Activated T-helper 9 cell treated with anti-CD3 and anti-CD28 coated beads, Interleukin-2, amount 50 U/mL, for 16 hours (primary cell): ENCODE data around the gene SERPINE1.
"Not testable (repeated sequence)": the region's sequence is repeated elsewhere in the genome, so short reads cannot be mapped to it uniquely, and the experiment has no call there.

Experiments used
- DNase-seq: peaks from one replicate; pipeline ENCODE4 v3.0.0-alpha.2; 2020; ENCODE audit warnings: low read depth

The SERPINE1 gene

DNA sequence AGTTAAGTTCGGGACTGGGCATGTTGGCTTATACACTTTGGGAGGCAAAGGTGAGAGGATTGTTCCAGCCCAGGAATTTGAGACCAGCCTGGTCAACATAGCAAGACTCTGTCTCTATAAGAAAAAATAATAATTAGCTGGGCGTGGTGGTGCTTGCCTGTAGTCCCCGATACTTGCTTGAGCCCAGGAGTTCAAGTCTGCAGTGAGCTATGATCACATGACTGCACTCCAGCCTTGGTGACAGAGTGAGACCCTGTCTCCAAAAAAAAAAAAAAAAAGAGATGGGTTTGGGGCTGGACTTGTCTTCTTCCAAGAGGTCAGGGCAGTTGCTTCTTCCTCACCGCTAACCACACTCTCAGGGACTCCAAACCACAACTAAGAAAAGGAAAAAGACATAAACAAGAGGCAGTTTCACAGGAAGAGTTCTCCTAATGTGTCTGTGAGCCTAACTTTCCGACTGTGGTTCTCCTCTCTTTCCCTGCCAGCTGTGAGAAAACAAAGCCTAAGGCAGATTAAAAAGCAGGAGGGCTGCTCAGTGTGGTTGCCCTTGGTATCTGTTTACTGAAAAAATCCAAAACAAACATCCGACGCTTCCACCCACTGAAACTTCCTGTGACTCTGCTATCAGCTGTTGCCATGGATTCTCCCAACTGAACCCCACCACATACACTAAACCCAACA lies 2.4 kb upstream of the SERPINE1 start:
- DNase-seq, result no peak

DNA sequence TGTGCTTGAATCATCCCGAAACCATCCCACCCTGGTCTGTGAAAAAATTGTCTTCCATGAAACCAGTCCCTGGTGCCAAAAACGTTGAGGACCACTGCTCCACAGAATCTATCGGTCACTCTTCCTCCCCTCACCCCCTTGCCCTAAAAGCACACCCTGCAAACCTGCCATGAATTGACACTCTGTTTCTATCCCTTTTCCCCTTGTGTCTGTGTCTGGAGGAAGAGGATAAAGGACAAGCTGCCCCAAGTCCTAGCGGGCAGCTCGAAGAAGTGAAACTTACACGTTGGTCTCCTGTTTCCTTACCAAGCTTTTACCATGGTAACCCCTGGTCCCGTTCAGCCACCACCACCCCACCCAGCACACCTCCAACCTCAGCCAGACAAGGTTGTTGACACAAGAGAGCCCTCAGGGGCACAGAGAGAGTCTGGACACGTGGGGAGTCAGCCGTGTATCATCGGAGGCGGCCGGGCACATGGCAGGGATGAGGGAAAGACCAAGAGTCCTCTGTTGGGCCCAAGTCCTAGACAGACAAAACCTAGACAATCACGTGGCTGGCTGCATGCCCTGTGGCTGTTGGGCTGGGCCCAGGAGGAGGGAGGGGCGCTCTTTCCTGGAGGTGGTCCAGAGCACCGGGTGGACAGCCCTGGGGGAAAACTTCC lies 784 bp upstream of the SERPINE1 start:
- DNase-seq, result no peak

DNA sequence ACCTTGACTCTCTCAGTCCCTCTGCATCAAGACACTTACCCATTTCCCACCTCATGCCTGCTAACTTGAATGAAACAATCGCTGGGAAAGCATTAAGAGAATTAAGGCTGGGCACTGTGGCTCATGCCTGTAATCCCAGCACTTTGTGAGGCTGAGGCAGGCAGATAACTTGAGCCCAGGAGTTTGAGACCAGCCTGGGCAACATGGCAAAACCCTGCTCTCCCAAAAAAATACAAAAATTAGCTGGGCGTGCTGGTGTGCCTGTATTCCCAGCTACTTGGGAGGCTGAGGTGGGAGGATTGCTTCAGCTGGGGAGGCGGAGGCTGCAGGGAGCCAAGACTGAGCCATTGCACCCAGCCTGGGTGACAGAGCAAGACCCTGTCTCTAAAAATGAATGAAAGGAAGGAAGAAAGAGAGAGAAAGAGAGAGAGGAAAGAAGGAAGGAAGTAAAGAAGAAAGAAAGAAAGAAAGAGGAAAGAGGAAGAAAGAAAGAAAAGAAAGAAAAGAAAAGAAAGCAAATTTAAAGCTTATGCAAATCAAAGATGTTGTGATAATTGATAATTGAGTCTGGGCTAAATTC lies 646 bp downstream of the SERPINE1 start:
- DNase-seq, result no peak

DNA sequence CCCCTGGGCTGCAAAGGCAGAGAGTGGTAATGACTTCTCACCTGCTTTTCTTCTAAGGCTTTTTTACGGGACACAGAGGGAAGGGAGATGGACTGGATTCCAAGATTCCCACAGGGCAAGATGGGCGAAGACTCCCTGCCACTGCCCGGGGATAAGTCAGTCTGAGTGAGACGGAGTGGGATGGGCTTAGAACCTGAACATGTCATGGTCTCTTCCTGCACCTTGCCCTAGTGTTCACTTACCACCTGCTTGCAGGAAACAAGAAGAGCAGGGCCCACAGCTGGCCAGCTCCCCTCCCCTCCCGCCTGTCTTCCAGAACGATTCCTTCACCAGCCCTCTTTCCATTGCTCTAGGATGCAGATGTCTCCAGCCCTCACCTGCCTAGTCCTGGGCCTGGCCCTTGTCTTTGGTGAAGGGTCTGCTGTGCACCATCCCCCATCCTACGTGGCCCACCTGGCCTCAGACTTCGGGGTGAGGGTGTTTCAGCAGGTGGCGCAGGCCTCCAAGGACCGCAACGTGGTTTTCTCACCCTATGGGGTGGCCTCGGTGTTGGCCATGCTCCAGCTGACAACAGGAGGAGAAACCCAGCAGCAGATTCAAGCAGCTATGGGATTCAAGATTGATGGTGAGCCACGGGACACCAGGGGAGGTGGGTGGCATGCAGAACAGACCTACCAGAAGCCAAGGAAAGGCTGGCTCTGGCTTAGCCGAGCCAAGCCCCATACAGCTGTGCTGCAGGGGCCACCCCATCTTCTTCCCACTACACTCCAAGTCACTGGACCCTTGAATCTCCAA lies 1.3 kb downstream of the SERPINE1 start:
- DNase-seq, result no peak

DNA sequence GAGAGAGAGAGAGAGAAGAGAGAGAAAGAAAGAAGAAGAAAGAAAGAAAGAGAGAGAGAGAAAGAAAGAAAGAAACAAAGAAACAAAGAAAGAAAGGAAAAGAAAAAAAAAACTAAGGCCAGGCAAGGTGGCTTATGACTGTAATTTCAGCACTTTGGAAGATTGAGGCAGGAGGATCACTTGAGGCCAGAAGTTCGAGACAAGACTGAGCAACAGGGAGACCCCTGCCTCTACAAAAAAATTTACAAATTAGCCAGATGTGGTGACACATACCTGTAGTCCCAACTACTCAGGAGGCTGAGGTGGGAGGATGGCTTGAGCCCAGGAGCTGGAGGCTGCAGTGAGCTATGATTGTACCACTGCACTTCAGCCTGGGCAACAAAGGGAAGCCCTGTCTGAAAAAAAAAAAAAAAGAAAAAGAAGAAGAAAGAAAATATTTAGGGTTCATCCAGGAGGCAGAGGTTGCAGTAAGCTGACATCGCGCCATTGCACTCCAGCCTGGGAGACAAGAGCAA lies 2.8 kb downstream of the SERPINE1 start:
- DNase-seq, result no peak

DNA sequence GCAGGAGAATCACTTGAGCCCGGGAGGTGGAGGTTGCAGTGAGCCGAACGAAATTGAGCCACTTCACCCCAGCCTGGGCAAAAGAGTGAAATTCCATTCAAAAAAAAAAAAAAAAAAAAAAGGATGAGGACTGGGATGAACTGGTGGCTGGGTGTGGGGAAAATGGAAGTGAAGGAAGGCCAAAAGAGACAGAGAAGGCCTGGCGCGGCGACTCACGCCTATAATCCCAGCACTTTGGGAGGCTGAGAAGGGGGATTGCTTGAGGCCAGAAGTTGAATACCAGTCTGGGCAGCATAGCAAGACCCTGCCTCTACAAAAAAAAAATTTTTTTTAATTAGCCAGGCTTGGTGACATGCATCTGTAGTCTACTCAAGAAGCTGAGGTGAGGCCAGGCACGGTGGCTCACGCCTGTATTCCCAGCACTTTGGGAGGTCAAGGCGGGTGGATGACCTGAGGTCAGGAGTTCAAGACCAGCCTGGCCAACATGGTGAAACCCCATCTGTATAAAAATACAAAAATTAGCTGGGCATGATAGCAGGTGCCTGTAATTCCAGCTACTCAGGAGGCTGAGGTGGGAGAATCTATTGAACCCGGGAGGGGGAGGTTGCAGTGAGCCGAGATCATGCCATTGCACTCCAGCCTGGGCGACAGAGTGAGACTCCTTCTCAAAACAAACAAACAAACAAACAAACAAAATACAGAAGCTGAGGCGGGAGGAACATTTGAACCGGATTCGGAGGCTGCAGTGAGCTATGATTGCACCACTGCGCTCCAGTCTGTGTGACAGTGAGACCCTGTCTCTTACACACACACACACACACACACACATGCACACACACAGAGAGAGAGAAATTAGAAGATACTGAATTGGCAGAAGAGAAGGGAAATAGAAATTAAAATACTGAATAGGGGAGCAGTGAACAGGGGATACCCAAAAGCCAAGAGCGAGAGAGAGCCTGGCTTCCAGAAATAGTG lies 6.0 kb downstream of the SERPINE1 start:
- not testable (repeated sequence) for DNase-seq

DNA sequence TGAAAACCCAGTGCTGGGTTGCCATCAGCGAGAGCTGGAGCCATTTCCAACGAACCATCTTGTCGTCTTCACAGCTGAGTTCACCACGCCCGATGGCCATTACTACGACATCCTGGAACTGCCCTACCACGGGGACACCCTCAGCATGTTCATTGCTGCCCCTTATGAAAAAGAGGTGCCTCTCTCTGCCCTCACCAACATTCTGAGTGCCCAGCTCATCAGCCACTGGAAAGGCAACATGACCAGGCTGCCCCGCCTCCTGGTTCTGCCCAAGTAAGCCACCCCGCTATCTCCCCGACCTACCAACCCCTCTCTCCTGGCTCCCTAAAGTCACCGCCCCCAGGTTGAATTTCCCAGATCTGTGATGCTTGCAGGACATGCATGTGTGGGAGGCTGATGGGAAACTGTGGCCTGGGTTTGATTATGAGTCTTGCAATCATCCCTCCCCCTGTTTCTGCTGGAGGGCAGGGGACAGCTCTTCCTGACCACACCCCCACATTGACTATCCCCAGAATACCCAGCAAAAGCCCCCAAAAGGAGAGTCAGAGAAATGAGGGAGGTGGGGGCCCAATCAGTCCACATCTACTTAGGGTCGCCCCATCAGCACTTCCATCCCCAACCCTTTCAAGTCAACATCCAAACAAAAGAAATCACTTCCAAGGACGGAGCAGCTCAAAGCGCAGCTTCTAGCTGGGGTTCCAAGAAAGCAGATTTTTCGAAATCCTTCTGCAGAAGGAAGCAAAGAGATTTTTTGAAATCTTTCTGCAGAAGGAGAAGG lies 6.9 kb downstream of the SERPINE1 start:
- DNase-seq, result no peak

DNA sequence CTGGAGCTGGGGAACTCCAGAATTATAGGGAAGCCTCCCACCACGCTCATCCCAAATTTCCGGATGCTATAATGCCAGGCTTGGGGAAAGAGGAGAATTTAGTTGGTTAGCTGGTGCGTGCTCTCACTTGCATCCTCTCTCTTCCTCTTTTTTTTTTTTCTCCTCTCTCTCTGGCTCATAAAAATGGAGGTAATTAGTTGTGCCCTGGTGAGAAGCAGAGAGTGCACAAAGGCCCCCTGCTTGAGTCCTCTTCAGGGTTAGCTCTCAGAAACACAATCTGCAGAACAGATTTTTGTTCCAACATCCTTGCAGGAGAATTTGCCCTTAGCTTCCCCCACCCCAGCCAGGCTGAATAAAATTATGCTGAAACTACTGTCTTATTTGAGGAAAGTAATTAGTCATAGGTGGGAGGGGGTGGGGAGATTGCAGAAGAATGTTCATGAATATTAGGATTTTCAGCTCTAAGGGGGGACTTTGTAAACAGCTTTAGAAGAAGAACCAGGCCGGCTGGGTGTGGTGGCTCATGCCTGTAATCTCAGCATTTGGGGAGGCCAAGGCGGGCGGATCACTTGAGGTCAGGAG lies 7.6 kb downstream of the SERPINE1 start:
- no peak for DNase-seq

DNA sequence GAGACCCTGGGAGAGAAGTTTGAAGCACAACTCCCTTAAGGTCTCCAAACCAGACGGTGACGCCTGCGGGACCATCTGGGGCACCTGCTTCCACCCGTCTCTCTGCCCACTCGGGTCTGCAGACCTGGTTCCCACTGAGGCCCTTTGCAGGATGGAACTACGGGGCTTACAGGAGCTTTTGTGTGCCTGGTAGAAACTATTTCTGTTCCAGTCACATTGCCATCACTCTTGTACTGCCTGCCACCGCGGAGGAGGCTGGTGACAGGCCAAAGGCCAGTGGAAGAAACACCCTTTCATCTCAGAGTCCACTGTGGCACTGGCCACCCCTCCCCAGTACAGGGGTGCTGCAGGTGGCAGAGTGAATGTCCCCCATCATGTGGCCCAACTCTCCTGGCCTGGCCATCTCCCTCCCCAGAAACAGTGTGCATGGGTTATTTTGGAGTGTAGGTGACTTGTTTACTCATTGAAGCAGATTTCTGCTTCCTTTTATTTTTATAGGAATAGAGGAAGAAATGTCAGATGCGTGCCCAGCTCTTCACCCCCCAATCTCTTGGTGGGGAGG lies 10.8 kb downstream of the SERPINE1 start:
- DNase-seq, result no peak

DNA sequence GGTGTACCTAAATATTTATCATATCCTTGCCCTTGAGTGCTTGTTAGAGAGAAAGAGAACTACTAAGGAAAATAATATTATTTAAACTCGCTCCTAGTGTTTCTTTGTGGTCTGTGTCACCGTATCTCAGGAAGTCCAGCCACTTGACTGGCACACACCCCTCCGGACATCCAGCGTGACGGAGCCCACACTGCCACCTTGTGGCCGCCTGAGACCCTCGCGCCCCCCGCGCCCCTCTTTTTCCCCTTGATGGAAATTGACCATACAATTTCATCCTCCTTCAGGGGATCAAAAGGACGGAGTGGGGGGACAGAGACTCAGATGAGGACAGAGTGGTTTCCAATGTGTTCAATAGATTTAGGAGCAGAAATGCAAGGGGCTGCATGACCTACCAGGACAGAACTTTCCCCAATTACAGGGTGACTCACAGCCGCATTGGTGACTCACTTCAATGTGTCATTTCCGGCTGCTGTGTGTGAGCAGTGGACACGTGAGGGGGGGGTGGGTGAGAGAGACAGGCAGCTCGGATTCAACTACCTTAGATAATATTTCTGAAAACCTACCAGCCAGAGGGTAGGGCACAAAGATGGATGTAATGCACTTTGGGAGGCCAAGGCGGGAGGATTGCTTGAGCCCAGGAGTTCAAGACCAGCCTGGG lies 11.4 kb downstream of the SERPINE1 start:
- peak; percentile 79 for DNase-seq

DNA sequence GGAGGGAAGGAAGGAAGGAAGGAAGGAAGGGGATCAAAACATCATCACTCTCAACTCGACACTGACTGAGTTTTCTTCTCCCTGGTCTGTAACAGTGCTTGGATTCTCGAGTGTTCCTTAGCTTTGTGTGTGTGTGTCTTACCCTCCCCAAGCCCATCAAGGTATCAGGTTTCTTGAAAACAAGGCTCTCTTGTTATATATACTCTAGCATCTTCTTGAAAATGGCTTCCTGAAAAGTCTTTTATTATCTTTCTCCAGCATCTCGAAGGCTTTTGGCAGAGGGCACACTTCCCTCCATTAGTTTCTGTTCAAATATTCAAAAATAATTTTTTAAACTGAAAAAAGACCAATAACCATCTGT lies 13.4 kb downstream of the SERPINE1 start:
- DNase-seq, result no peak

DNA sequence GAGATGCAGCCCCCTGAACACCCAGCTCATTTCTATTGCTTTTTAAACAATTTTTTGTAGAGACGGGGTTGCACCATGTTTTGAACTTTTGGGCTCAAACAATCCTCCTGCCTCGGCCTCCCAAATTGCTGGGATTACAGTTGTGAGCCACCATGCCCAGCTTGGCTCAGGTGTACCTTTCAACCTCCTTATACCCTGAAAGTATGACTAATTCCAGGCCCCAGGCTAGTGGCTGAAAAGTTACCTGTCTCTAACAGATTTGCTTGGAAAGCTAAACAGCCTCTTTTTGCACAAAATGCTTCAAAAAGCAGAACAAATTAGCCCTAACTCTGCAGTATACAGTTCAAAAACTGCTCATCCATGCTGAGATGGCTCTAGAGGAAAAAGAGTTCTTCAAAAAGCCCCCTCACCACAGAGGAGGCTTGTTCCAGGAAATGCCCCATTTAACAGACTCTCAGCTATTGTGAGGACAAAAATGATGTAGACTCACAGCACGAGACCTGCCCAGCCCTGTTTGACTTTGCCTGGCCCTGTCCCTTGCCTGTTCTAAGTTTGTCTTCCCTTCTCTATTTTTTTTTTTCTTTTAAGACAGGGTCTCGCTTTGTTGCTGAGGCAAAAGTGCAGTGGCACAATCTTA lies 14.0 kb downstream of the SERPINE1 start:
- DNase-seq, result no peak

DNA sequence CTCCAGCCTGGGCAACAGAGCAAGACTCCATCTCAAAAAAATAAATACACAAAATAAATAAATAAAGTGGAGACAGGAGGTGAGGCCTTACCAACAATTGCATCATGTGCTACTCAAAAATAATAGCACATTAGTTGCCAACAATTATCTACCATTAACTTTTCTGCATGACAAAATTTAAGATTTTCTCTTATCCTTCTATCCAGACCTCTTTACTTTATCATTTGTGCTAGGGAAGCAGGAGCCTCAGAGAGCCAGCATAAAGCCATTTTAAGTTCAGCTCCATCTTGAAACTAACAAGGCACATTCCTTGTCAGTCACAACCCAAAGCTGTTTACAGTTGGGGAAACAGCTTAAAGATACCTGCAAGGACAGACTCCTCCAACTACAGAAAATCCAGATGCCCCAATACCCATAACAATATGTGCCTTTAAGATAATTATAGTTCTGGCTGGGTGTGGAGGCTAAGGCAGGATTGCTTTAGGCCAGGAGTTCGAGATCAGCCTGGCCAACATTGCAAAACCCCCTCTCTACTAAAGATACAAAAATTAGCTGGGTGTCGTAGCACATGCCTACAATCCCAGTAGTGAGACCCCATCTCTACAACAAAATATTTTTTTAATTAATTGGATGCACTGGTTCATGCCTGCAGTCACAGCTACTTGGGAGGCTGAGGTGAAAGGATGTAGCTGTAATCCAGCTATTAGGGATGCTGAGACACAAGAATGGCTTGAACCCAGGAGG lies 25.2 kb downstream of the SERPINE1 start:
- DNase-seq, result no peak

DNA sequence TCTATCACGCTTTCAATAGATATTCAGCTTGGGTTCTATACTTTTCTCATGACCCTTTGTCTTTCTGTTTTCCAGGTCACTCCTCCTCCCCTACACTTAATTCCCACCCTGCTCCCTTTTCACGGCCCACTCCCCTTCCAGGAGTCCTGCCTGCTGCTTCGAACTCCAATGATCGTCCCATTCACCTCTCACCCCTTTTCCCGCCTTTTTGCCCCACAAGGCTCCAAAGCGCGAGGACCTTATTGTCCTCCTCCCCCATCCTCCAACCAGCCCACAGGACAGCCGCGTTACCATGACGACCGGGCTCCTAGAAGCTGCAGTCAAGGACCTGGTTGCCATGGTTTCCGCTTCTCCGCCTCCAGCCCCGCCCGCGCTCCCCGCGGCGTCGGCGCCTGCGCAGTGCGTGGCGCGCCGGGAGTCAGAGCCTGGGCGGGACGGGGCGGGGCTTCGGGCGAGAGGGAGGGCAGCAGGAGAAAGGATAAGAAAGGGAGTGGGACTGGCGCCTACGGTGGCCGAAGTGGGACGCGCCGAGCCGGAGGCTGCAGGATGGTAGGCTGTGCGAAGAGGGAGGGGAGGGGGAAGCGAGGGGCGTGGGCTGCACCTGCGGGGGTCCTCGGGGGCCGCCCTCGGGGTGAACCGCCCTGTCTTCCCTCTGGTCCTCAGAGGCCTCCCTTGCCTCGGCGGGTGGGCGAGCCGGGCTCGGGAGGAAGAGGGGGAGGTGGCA lies 27.2 kb downstream of the SERPINE1 start, which contains the start of gene AP1S1:
AP1S1 (plus strand) TSS at position 508 of the 724 bp plus-strand sequence; CDS start at position 547, 39 bp downstream.
- peak; percentile 88 for DNase-seq

DNA sequence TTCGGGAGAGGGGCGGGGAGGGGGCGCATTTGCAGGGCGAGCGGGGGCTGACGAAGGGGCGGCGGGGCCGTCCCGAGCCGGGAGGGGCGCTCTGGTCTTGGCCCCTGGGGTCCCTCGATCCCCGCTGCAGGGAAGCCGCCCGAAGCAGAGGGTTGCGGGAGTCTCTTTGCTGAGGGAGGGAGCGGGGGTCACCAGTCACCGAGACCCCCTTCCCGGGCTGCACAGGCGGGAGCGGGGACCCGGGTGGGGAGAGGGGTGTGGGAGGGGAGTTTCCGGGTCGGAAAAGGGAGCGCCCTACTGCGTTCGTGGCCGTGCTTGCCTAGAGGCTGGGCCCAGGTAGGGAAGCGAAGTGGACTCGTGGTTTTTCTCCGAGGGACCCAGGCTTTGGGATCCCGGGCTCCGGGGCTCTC lies 27.8 kb downstream of the SERPINE1 start:
- no peak for DNase-seq

DNA sequence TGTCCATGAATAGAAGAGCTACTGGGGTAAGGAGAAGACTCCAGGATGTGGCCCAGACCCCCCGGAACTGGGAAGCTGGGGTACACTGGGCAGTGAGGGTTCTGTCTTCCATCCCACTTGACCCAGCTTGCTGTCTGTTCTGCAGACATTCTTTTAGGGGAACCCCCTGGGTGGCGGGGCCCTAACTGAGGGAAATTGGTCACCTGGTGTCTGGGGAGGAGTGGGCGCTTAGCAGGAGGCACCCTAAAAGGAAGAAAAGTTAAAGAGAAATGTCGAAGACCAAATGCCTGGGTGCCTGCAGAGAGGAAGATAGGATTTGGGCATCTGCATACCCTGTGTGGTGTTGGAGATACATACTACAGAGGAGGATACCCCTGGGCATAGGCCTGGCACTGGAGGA lies 28.4 kb downstream of the SERPINE1 start:
- DNase-seq, result no peak

DNA sequence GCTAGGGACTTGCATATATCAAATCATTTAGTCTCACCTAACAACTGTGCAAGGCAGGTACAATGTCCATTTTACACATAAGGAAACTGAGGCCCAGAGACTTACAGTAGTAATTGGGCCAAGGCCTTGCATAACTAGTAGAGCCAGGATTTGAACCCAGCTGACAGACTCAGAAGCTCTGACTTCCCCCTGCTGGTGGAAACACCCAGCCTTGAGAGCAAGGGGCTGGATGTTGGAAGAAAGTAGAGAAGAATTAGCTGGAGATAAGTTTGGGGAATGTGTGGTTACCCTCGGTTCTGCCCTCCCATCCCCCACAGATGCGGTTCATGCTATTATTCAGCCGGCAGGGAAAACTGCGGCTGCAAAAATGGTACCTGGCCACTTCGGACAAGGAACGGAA lies 29.4 kb downstream of the SERPINE1 start:
- no peak for DNase-seq
